COLO668 (cell line): Measurements from ENCODE around the gene PTGES3L.
"Not testable (repeated sequence)": the region's sequence is repeated elsewhere in the genome, so short reads cannot be mapped to it uniquely, and the experiment has no call there.

Experiments used
- DNase-seq: peaks from one replicate; lab custom pipeline; 2025; ENCODE audit not compliant: unreplicated experiment; lab: John Stamatoyannopoulos, UW

The PTGES3L gene

DNA sequence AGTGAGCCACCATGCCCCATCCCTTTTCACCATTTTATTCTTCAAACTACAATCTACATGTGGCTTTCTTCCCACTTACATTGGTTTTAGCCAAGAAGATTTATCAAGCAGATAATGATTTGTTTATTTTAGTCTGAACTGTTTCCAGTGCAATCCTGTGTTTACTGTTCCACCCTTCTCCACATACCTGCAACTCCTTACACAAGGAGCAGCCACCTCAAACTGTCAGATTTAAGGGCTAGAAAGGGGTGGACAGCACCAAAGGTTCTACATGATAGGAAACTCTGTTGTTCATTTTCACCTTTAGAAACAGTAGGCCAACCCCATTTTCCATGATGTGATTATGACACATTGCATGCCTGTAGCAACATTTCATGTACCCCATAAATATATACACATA, 2.4 kb upstream of the PTGES3L start:
- no peak for DNase-seq

DNA sequence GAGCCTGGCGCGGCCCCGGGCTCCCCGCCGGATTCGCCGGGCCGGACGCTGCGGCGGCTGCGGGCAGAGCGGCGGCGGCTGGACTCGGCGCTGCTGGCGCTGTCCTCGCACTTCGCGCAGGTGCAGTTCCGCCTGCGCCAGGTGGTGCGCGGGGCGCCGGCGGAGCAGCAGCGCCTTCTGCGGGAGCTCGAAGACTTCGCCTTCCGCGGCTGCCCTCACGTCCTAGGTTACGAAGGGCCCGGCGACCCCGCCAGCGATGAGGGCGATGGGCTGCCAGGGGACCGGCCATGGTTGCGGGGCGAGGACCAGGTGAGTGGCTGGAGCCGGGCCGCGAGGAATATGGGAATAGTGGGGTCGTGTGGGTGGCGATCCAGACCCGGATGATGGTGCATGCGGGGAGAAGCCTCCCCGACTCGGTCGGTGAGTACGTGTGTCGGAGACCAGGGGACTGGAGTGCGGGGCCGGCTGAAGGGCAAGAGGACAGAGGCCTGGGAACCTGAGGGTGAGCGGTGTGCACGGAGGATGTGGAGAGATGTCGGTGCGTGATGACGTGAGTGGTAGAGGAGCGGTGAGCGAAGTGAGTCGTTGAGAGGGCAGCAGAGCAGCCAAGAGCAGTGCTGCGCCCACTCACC, 1.0 kb upstream of the PTGES3L start:
- DNase-seq, result peak; percentile 68

- DNase-seq, result peak; percentile 92
Observed at GRCh38 chr17:42980274-42980765, 440 bp upstream of the PTGES3L start, which contains the start of gene RUNDC1. RUNDC1 (plus strand) TSS chr17:42980565; CDS start chr17:42980577, 12 bp downstream.

GRCh38 chr17:42975701-42976100, 4.2 kb downstream of the PTGES3L start:
- DNase-seq, result not testable (repeated sequence)

DNA sequence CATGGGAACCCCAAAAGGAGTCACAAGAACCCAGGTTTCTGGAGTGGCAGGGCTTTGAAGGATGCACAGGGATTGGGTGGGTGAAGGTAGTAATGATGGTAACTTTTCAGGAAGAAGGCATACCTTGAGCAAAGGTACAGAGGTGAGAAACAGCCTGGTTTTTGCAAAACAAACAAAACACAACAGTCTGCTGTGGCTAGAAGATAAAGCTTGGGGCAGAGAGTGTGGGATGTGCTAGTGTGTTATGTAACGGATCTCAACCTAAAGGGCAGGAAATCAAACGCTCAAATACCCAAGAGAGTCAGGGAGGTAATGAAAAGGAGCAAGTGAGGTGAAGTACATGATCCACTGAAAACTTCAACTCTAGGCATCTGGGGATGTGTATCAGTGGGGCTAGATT, 4.6 kb downstream of the PTGES3L start:
- DNase-seq, result no peak

DNA sequence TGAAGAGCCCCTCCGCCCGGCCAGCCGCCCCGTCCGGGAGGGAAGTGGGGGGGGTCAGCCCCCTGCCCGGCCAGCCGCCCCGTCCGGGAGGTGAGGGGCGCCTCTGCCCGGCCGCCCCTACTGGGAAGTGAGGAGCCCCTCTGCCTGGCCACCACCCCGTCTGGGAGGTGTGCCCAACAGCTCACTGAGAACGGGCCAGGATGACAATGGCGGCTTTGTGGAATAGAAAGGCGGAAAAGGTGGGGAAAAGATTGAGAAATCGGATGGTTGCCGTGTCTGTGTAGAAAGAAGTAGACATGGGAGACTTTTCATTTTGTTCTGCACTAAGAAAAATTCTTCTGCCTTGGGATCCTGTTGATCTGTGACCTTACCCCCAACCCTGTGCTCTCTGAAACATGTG, 6.6 kb downstream of the PTGES3L start:
- not testable (repeated sequence) for DNase-seq

DNA sequence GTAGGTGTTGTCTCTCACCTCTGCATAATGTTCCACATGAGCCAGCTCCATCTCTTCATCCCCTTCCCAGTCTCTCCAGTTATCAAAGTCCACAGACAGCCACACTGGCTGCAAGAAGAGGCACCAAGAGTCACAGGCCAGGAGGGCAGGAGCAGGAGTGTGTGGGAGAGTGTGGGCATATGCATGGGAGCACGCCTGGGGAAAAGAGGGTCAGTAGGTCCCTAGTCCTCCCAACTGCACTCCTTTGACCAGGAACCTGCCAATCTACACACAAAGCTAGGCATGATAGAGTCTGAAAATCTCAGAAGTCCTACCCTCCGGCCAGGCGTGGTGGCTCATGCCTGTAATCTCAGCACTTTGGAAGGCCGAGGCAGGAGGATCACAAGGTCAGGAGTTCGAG, 8.3 kb downstream of the PTGES3L start:
- DNase-seq, result no peak

GRCh38 chr17:42969001-42969581, 10.8 kb downstream of the PTGES3L start:
- DNase-seq, result no peak

DNA sequence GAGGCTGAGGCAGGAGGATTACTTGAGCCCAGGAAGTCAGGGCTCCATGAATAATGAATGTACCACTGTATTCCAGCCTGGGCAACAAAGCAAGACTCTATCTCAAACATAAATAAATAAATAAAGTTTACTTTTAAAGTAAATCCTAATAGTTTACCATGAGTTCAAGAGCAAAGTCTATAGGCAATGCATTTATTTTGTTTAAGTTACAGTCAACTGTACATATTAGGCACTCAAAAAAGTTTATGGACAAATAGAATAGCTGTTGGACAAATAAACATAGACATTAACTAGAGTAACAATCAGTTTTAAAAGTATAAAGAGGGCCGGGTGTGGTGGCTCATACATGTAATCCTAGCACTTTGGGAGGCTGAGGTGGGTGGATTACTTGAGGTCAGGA, 12.0 kb downstream of the PTGES3L start:
- no peak for DNase-seq

DNA sequence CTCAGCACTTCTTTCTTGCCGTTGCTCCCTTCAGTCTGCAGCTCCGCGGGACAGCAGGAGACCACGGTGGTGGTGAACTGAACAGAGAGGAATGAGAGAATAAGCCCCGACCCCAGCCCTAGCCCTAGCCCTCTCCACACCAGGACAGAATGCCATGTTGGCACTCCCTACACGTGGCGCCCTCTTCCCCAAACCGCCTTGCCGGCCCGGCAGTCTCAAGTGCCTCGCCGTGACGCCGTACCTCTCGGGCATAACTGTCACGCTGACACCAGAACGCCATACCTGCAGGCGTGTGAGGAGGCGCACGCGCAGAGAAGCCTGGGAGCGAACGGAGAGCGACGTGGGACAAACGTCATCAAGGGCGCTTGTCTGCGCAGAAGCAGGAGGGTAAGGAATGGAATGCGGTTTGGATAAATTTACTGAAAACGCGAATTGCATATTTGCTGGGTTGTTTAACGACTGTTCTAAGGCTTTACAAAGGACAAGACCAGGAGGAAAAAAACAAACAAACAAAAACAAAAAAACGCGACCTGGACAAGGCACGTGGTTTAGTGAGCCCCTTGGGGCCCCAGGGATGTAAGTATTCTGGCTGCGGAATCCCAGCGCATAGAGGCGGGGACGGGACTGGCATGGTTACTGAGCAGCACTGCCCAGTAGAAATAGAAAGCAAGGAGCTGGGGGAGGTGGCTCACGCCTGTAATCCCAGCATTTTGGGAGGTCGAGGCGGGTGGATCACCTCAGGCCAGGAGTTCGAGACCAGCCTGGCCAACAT, 15.5 kb downstream of the PTGES3L start, which contains the start of gene AARSD1:
TSS of gene AARSD1 (minus strand) at position 294 of the 772 bp plus-strand sequence. CDS start at position 280, 14 bp downstream.
- peak; percentile 87 for DNase-seq

DNA sequence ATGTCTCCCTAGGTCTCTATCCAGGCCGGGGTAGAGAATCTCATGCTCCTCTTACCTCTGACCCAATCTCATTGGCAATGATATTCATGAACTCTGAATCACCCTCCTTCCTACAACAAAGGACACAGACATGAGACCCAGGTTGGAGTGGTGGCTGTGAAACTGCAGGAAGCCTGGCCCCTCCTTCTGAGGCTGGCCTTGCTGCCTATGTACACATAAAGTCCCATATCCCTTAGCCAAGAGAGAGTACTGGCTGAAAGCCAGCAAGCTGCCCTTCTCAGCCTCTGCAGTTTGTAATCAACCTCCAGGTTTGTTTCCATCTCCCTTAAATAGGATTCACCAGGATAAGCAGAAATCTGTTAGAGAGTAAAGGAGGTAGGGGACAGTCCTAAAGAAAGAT, 26.2 kb downstream of the PTGES3L start:
- DNase-seq, result no peak

- no peak for DNase-seq
Observed at GRCh38 chr17:42950044-42950783, 29.7 kb downstream of the PTGES3L start.

- no peak for DNase-seq
Observed at GRCh38 chr17:42946812-42947211, 33.1 kb downstream of the PTGES3L start.

- no peak for DNase-seq
Observed at GRCh38 chr17:42944211-42944610, 35.7 kb downstream of the PTGES3L start.

DNA sequence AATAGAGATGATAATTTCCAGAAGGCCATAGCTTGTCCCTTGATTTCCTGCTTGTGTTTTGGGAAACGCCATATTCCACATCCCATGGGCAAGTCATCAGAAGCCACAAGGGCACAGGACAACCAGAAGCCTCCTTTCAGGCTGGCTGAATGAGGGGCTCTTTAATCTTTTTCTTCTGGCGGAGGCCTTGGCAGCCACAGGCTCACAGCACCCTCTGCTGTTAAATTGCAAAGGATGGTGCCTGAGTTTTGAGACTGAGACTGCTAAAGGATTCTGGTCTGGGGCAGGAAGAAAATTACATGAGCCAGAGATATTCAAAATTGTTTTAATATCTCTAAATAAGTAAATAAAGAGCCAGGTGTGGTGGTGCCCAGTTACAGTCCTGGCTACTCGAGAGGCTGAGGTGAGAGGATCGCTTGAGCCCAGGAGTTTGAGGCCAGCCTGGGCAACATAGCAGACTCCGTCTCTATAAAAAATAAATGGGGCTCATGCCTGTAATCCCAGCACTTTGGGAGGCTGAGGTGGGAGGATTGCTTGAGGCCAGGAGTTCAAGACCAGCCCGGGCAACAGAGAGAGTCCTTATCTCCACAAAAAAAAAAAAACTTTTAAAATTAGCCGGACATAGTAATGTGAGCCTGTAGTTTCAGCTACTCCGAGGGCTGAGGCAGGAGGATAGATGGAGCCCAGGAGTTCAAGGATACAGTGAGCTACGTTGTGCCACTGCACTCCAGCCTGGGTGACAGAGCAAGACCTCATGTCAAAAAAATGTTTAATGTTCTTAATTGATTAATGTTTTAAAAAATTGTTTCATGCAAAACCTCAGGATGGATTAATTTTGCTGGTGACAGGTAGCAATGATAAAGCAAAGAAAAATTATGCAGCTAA, 41.9 kb downstream of the PTGES3L start:
- DNase-seq, result peak; percentile 18

DNA sequence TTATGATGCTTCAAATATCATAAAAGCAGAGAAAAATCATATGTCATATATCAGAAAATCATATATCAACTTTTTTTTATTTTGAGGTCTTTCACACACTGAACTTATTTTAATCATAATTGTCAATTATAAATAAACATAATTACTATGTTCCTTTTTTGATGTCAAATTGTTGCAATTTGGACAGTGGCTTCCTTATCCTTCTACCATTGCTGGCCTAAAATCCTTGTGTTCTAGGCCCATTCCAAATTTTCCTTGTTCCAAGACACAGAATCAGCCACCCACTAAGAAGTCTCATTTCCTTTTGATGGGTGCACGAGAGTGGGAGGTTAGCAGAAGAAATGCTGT, 50.4 kb downstream of the PTGES3L start:
- DNase-seq, result no peak

DNA sequence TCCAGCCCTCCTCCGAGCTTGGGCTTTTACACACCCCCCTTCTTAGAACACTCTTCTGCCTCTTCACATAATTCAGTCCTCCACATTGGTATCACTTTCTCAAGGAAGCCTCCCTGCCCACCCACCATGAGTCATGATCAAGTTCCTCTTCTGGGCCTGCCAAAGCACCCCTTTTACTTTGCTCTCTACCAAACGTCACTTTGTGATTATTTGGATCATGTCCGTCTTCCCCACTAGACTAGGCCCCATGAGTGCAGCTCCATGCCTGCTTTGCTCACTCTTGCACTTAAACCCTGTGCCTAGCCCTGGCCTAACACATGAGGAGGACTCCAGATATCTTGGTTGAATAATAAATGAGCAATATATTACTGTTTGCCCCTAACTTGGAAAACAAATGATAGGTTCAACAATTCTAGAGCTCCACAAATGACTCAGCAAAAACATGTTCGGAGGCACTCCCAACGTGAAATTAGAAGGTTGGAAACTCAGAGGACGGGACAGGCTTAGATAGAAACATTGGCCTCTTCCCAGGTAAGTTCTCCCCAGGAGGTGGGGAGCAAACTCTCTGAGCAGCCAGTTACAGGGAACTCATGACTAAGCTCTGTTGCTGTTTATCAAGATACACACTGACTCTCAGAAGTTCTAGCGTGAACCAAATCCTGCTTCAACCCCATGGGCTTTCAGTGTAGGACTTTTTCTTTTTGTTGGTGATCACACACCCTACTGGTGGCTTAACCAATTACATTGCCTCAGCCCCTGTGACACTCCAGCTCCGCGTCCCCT, 51.0 kb downstream of the PTGES3L start:
- DNase-seq, result peak; percentile 7

GRCh38 chr17:42924891-42925290, 55.0 kb downstream of the PTGES3L start:
- no peak for DNase-seq

DNA sequence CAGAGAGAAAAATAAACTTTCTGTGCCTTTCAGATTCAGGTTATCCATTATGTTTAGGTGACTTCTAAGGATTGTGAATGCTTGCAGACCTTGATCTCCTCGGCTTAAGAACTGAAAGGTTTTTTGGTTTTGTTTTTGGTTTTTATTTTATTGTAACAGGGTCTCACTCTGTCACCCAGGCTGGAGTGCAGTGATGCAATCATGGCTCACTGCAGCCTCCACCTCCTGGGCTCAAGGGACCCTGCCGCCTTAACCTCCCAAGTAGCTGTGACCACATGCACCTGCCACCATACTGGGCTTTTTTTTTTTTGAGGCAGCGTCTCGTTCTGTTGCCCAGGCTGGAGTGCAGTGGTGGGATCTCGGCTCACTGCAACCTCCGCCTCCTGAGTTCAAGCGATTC, 56.4 kb downstream of the PTGES3L start:
- not testable (repeated sequence) for DNase-seq

GRCh38 chr17:42922294-42922693, 57.6 kb downstream of the PTGES3L start:
- no peak for DNase-seq
